Stimulated activated CD4-positive, alpha-beta T cell treated with anti-CD3 and anti-CD28 coated beads, TNF-alpha, amount 100 ng/mL, for 48 hours (primary cell): ENCODE measurements around the gene RIPPLY3.

ENCODE experiments used
- DNase-seq, 3 donors: peaks; one replicate each; pipeline ENCODE4 v3.0.0-alpha.2; 2020; ENCODE audit warnings: low read depth in 3 of 3

Gene RIPPLY3

DNA sequence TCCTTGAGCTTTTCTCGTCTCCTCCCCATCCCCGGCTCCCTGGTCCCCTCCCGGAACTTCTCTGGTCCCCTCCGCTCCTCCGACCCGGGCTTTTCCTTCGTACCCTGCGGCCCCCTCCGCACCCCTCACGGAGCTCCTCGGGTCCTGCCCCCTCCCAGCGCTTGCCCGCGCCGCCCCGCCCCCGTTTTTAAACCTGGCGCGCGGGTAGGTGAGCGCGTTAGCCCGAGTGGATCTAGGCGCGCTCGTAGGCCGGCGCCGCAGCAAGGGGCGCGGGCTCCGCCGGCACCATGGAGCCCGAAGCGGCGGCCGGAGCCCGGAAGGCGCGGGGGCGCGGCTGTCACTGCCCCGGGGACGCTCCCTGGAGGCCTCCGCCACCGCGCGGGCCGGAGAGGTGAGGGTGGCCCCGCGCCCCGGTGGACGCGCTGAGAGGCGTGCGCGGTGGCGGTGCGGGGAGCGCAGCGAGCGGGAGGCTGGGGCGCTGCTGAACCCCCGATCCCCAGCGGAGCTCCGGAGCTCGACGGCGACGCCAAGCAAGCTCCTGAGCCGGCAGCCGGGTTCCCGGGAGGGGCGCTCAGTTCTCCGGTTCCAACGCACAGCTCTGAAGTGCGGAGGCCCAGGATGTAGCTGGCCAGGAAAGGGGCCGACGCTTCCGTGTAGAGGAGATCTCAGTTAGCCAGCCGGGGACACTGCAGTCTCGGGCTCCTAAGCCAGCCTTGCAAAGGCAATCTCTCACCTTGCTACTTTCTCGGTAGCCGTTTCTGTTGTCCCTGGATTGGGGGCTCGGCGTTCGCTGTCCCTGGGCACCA, at the start of gene RIPPLY3:
Gene RIPPLY3 (plus strand): TSS at position 217 of the 806 bp plus-strand sequence. CDS start 71 bp downstream, at position 288.
- no peak for DNase-seq

DNA sequence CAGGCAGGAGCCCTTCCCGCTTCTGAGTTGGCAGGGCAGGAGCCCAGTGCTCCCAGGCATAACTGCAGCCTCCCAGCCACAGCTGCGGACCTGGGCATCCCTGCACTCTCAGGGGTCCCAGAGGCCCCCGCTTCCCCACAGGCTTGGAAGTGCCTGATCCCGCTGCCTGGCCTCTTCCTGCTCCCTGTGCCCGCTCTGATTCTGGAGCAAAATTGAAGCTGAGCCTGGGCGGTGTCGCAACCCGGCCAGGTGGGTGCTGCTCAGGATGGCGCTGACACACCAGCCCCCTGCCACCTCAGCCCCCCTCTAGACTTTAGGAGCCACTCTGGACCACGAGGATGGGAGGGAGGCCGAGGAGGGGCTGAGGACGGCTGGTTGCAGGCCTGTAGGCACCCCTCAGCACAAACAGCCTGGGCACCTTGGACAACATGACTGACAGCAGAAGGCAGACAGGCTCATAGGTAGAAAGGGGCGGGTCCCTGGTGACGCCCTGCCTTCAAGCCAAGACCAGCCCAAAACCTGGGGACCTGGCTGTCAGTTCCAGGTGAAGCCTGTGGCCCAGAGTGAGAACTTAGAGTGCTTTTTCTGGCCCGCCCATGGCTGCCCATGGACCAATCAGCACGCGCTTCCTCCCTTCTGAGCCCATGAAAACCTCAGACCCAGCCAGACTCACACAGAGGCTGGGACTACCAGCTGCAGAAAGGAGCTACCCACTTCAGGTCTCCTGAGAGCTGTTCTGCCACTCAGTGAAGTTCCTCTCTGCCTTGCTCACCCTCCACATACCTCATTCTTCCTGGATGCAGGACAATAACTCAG, 47.3 kb upstream of the RIPPLY3 start:
- DNase-seq: no peak

- no peak for DNase-seq
Observed at GRCh38 chr21:36960676-36961284, 45.7 kb upstream of the RIPPLY3 start.

DNA sequence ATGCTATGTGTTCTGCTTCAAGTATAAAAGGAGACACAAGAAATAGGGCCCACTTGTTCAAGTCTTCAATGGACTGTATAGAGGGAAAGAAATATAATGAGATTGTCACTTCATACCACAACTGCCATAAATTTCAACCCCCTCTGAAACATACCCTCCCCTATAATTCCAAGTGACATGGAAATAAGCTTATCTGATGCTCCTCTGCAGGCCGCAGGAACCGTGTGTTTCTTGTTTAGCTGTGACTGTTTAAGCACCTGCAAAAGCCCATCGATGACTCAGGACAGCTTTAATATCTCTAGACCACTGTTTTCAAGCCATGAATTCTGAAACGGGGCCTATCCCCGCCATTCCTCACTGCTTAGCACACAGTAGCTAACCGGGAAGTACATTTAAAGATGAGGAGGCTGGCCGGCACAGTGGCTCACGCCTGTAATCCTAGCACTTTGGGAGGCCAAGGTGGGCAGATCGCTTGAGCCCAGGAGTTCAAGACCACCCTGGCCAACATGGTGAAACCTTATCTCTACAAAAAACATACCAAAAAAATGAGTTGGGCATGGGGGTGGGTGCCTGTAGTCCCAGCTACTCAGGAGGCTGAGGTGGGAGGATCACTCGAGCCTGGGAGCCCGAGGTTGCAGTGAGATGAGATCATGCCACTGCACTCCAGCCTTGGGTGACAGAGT, 44.3 kb upstream of the RIPPLY3 start:
- DNase-seq: no peak

- no peak for DNase-seq
Observed at GRCh38 chr21:36964398-36964797, 42.1 kb upstream of the RIPPLY3 start.

- no peak for DNase-seq
Observed at GRCh38 chr21:36964827-36965719, 41.4 kb upstream of the RIPPLY3 start.

DNA sequence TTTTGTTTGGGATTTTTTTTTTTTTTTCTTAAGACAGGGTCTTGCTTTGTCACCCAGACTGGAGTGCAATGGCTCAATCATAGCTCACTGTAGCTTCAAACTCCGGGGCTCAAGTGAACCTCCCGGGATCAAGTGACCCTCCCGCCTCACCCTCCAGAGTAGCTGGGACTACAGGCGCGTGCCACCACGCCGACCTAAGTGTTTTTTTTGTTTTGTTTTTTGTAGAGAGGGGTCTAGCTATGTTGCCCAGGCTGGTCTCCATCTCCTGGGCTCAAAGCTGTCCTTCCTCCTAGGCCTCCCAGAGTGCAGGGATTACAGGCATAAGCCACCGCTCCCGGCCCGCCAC, 40.8 kb upstream of the RIPPLY3 start:
- DNase-seq: no peak

GRCh38 chr21:36966066-36966820, 40.3 kb upstream of the RIPPLY3 start, which contains the start of gene HLCS:
TSS of gene HLCS (minus strand) at chr21:36966669. CDS start at chr21:36966638, 31 bp downstream.
- DNase-seq: peak; percentile 32 to 64 (median 42)

- DNase-seq: no peak
Observed at GRCh38 chr21:36966821-36967768, 39.4 kb upstream of the RIPPLY3 start.

DNA sequence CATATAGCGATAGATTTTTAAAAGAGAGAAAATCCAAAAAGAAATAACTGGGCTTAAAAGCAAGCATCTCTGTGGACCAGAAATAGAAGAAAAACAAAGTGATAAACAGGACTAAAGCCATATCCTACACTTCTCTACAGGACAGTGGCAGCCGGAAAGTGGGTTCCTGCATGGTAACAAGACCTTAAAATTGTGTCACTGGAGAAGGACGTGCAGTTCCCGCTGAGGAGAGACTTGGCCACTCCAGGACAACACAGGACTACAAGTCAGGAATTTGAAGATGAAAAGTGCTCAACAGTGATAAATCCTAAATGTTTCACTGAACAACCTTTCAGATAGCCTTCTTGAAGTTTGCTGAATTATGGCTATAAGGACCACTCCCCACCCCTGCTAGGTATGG, 38.1 kb upstream of the RIPPLY3 start:
- no peak for DNase-seq

DNA sequence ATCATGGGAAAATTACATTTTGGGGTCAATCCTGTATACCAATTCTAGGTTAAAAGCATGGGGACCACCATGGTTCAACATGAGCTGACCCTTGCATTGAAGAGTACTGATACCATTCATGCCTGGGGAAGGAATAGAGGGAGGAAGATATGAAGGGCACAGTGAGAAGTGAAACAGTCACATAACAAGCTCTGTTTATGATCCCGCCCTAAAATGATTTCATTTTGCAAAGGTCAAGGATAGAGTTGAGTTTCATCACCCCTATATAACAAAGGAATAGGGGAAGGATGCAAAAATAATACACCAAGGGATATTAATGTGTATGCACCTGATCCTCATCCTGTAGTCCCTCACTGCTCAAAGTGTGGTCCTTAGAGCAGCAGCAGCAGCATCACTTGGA, 37.5 kb upstream of the RIPPLY3 start:
- DNase-seq: no peak

- DNase-seq: no peak
Observed at GRCh38 chr21:36973986-36974850, 32.3 kb upstream of the RIPPLY3 start.

DNA sequence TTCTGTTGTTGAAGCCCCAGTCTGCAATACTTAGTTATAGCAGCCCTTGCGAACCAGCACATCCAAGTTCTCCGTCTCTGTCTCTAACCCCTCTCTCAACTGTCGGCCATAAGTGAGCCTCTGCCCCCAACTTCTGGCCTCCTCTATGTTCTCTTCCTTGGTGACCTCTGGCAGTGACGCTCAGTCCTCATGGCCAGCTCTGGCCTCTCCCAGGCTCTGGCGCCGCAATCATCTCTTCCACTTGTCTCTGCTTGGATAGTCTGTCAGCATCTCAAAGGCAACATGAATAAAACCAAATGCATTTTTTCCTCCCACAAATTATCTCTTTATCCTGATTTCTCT, 31.7 kb upstream of the RIPPLY3 start:
- DNase-seq: no peak

DNA sequence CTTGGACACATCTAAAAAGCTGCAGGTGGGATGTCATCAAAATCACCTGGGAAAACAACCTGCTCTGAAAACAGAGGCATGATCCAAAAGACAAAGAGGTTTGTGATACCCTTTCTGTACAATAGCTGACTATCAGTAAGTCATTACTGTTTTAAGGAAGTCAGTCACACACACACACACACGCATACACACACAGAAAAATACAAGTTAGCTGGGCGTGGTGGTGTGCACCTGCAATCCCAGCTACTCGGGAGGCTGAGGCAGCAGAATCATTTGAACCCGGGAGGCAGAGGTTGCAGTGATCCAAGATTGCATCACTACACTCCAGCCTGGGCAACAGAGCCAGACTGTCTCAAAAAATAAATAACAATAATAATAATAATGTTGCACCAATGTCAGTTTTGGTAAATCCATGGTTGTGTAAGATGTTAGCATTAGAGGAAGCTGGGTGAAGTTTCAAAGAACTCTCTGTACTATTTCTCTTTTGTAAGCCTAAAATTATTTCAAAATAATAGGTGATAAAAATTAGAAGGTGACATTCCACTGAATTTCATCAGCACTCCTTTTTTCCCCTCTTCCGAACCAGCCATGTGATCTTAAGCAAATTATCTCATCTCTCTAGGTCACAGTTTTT, 30.2 kb upstream of the RIPPLY3 start:
- no peak for DNase-seq

GRCh38 chr21:36976882-36977651, 29.4 kb upstream of the RIPPLY3 start:
- DNase-seq: no peak

- no peak for DNase-seq
Observed at GRCh38 chr21:36980280-36981048, 26.0 kb upstream of the RIPPLY3 start.
